PC-9 (cell line): ENCODE data around the gene TCF3. TPM values are rescaled to one million over a fixed set of nuclear protein-coding genes. Genes with fewer than 3 reads are reported as not detected.

Experiments used
- BruUV-seq: library from RNA; stranded (reverse); fragments of 400-500 nt; replicated peaks from 2 replicates; lab custom pipeline; 2021; lab: Mats Ljungman, UMichigan
- CTCF ChIA-PET: fragments of 300-600 bp; sonication (Branson Sonifier 250); formaldehyde crosslinking; loops from one replicate; lab custom pipeline; 2022; ENCODE audit warnings: antibody characterized with exemption; lab: Charles Lee
- POLR2A ChIA-PET: fragments of 300-600 bp; sonication (Branson Sonifier 250); formaldehyde crosslinking; loops from one replicate; lab custom pipeline; 2022; ENCODE audit warnings: antibody characterized with exemption; ENCODE audit not compliant: unreplicated experiment; lab: Charles Lee
- DNase-seq, 2 experiments: peaks; one replicate each; pipeline versions ENCODE4 v3.0.0 to v3.0.0-alpha.2; 2015 to 2022; ENCODE audit warnings: mixed read lengths in 1 of 2
- H2AFZ ChIP-seq: fragments of 200-600 bp; sonication (generic); 2 replicates; pipeline ENCODE4 v1.8.1; 2017; ENCODE audit warnings: antibody characterized with exemption
- H3F3A ChIP-seq: fragments of 200-600 bp; sonication (generic); 2 replicates; pipeline ENCODE4 v1.8.1; 2017; ENCODE audit warnings: antibody characterized with exemption, mild to moderate bottlenecking, low read depth; ENCODE audit not compliant: insufficient read depth
- H3K27ac ChIP-seq: fragments of 200-600 bp; sonication (generic); 2 replicates; pipeline ENCODE4 v1.6.1; 2016; ENCODE audit warnings: mixed run types
- H3K27me3 ChIP-seq: fragments of 200-600 bp; sonication (generic); 2 replicates; pipeline ENCODE4 v1.6.1; 2016; ENCODE audit warnings: low read depth, mixed run types; ENCODE audit not compliant: insufficient read depth
- H3K36me3 ChIP-seq: fragments of 200-600 bp; sonication (generic); 2 replicates; pipeline ENCODE4 v1.6.1; 2016; ENCODE audit warnings: low read depth, mixed run types
- H3K4me1 ChIP-seq: fragments of 200-600 bp; sonication (generic); replicated peaks from 2 replicates; pipeline ENCODE4 v1.6.1; 2016; ENCODE audit warnings: mixed run types; ENCODE audit not compliant: insufficient read depth
- H3K4me2 ChIP-seq: fragments of 200-600 bp; sonication (generic); 2 replicates; pipeline ENCODE4 v1.6.1; 2017; ENCODE audit warnings: mixed run types
- H3K4me3 ChIP-seq: fragments of 200-600 bp; sonication (generic); 2 replicates; pipeline ENCODE4 v1.6.1; 2016; ENCODE audit warnings: mixed run types
- H3K79me2 ChIP-seq: fragments of 200-600 bp; sonication (generic); 2 replicates; pipeline ENCODE4 v1.6.1; 2017; ENCODE audit warnings: low read depth, mixed run types
- H3K9me2 ChIP-seq: fragments of 200-600 bp; sonication (generic); 2 replicates; pipeline ENCODE4 v1.8.1; 2017; ENCODE audit warnings: mild to moderate bottlenecking; ENCODE audit not compliant: insufficient read depth
- H3K9me3 ChIP-seq: fragments of 200-600 bp; sonication (generic); 2 replicates; pipeline ENCODE4 v1.8.1; 2016; ENCODE audit warnings: low read depth; ENCODE audit not compliant: insufficient read depth
- H4K20me1 ChIP-seq: fragments of 200-600 bp; sonication (generic); 2 replicates; pipeline ENCODE4 v1.8.1; 2017; ENCODE audit not compliant: insufficient read depth
- CTCF ChIP-seq: fragments of 200-600 bp; sonication (generic); conservative IDR thresholded peaks from 2 replicates; pipeline ENCODE4 v1.6.1; 2017; ENCODE audit warnings: mixed run types, antibody characterized with exemption, mild to moderate bottlenecking, moderate library complexity
- EZH2 ChIP-seq: fragments of 200-600 bp; sonication (generic); IDR thresholded peaks from 2 replicates; pipeline ENCODE4 v1.8.0; 2017; ENCODE audit warnings: antibody characterized with exemption, low read depth
- intact Hi-C: fragments of 100-400 bp; cut with micrococcal nuclease; formaldehyde crosslinking; loops from one replicate; pipeline ENCODE4 v1.10.0; 2022; ENCODE audit not compliant: unreplicated experiment
- total RNA-seq: library from RNA; stranded (reverse); gene quantifications from 2 replicates; pipeline ENCODE4 v1.2.3, GENCODE V29; 2021

The TCF3 gene
- total RNA-seq, 1 experiment from 2014 or later = 98.0 TPM

GRCh38 chr19:1621574-1621973 lies 30.8 kb downstream of the TCF3 start:
- H2AFZ ChIP-seq = no peak overlapping the region
- no peak overlapping the region for H3K4me2 ChIP-seq
- H3K4me1 ChIP-seq = no peaks in the 10 kb centered on the region
- CTCF ChIA-PET = no interaction called here
- no peak overlapping the region for H3K4me3 ChIP-seq
- H3K79me2 ChIP-seq = no peaks in the 10 kb centered on the region
- no TSS peak for BruUV-seq
- no peaks in the 10 kb centered on the region for H3K9me2 ChIP-seq
- DNase-seq = no peak
- H3K27me3 ChIP-seq = no peaks in the 10 kb centered on the region
- H3K27ac ChIP-seq = no peak overlapping the region
- no peaks in the 10 kb centered on the region for H3K9me3 ChIP-seq
- POLR2A ChIA-PET = no interaction called here
- H3K36me3 ChIP-seq = no peaks in the 10 kb centered on the region
- no peak for TF ChIP-seq CTCF
- TF ChIP-seq EZH2 = no peak
- intact Hi-C loops = no loop called here
- no peaks in the 10 kb centered on the region for H3F3A ChIP-seq
- H4K20me1 ChIP-seq = no peaks in the 10 kb centered on the region

- Histone ChIP-seq H2AFZ (no peak overlapping the region), H3K4me2 (no peak overlapping the region), H3K27ac (no peak overlapping the region), H3F3A (no peaks in the 10 kb centered on the region), H4K20me1 (no peaks in the 10 kb centered on the region), H3K9me3 (no peaks in the 10 kb centered on the region), H3K79me2 (no peaks in the 10 kb centered on the region), H3K4me1 (no peaks in the 10 kb centered on the region), H3K9me2 (no peaks in the 10 kb centered on the region), H3K4me3 (no peak overlapping the region), H3K36me3 (no peaks in the 10 kb centered on the region), H3K27me3 (no peaks in the 10 kb centered on the region)
- POLR2A ChIA-PET = no interaction called here
- intact Hi-C loops = no loop called here
- CTCF ChIA-PET = no interaction called here
- no peak for DNase-seq
- no TSS peak for BruUV-seq
- no peak for TF ChIP-seq CTCF
- no peak for TF ChIP-seq EZH2
These were observed 31.4 kb downstream of the TCF3 start for GRCh38 chr19:1621021-1621420.

GRCh38 chr19:1620502-1620901 lies 31.9 kb downstream of the TCF3 start:
- no peak for TF ChIP-seq CTCF
- no peak for TF ChIP-seq EZH2
- BruUV-seq = no TSS peak
- H3K36me3 ChIP-seq = no peaks in the 10 kb centered on the region

More at GRCh38 chr19:1620502-1620901, 31.9 kb downstream of the TCF3 start:
- no peaks in the 10 kb centered on the region for H4K20me1 ChIP-seq
- no peaks in the 10 kb centered on the region for H3K27me3 ChIP-seq
- no peaks in the 10 kb centered on the region for H3F3A ChIP-seq
- H3K9me3 ChIP-seq = no peaks in the 10 kb centered on the region
- H3K79me2 ChIP-seq = no peaks in the 10 kb centered on the region
- H3K27ac ChIP-seq = no peak overlapping the region
- no peaks in the 10 kb centered on the region for H3K4me1 ChIP-seq
- H3K4me2 ChIP-seq = no peak overlapping the region
- no peak overlapping the region for H2AFZ ChIP-seq
- CTCF ChIA-PET = no interaction called here
- DNase-seq = no peak
- H3K4me3 ChIP-seq = no peak overlapping the region
- POLR2A ChIA-PET = no interaction called here
- intact Hi-C loops = no loop called here
- H3K9me2 ChIP-seq = no peaks in the 10 kb centered on the region
